Lung (tissue), 12 donors: ENCODE results near the gene ABCA1. TPM values are rescaled to one million over a fixed set of nuclear protein-coding genes. Genes with fewer than 3 reads are reported as not detected.

ENCODE experiments used
- ATAC-seq: fragments of 200-7000 bp; cut with Tn5 transposase; one replicate; pipeline ENCODE4 v1.9.1; 2020; ENCODE audit warnings: moderate number of reproducible peaks; ENCODE audit not compliant: insufficient read depth, low FRiP score
- DNase-seq, 3 donors: peaks; one replicate each; pipeline ENCODE4 v3.0.0-alpha.2; 2013 to 2017
- H3K27ac ChIP-seq, 2 donors: one replicate each; pipeline ENCODE4 v1.5.1; 2013; ENCODE audit warnings: mild to moderate bottlenecking in 2 of 2, moderate library complexity in 2 of 2, control low read depth in 1 of 2, inconsistent platforms in 1 of 2, low read depth in 1 of 2, low read length in 1 of 2
- H3K27me3 ChIP-seq, 3 donors: one replicate each; pipeline ENCODE4 v1.5.1; 2013; ENCODE audit warnings: low read length in 2 of 3; ENCODE audit not compliant: control insufficient read depth in 3 of 3, insufficient read depth in 3 of 3
- H3K36me3 ChIP-seq, 4 donors: one replicate each; pipeline ENCODE4 v1.5.1; 2013; ENCODE audit warnings: low read length in 4 of 4, mild to moderate bottlenecking in 1 of 4, moderate library complexity in 1 of 4; ENCODE audit not compliant: control insufficient read depth in 4 of 4, insufficient read depth in 4 of 4
- H3K4me1 ChIP-seq, 5 donors: one replicate each; pipeline ENCODE4 v1.5.1; 2013; ENCODE audit warnings: low read length in 5 of 5, mild to moderate bottlenecking in 2 of 5, moderate library complexity in 1 of 5; ENCODE audit not compliant: control insufficient read depth in 5 of 5, insufficient read depth in 5 of 5
- H3K4me3 ChIP-seq: one replicate; pipeline ENCODE4 v1.5.1; 2013; ENCODE audit warnings: mild to moderate bottlenecking, control low read depth, moderate library complexity
- H3K9ac ChIP-seq, 2 donors: one replicate each; pipeline ENCODE4 v1.5.1; 2013; ENCODE audit warnings: low read length in 2 of 2, control low read depth in 1 of 2; ENCODE audit not compliant: insufficient read depth in 1 of 2
- H3K9me3 ChIP-seq, 4 donors: one replicate each; pipeline ENCODE4 v1.5.1; 2013; ENCODE audit warnings: low read length in 3 of 4, mild to moderate bottlenecking in 1 of 4, moderate library complexity in 1 of 4; ENCODE audit not compliant: control insufficient read depth in 4 of 4, insufficient read depth in 3 of 4
- WGBS, 2 donors: extraction: QIAGEN DNeasy Blood & Tissue Kit; methylation state at CpG; one replicate each; pipeline ENCODE4 v1.1.7; 2013; 5-methylcytosine and 5-hydroxymethylcytosine counted together
- polyA plus RNA-seq, 2 donors: library from polyadenylated mRNA; stranded (reverse); fragments of 200-250 nt; gene quantifications; one replicate each; pipeline ENCODE4 v1.2.1, GENCODE V29; 2013
- total RNA-seq, 2 donors: library from RNA; depleted of rRNA in 1 of 2; stranded (reverse); fragments of >200 nt in 1 of 2; gene quantifications; one replicate each; pipeline ENCODE4 v1.2.1, GENCODE V29; 2014 to 2021
- TF ChIP-seq, protein P1 (sequence below): IDR thresholded peaks from 2 replicates; pipeline ENCODE4 v1.5.1; 2012; ENCODE audit warnings: mild to moderate bottlenecking; ENCODE audit errors: control extremely low read depth, extremely low read depth
- donor health status: control.
- donor health status: control.
- donor health status: Bipolar disorder and iron deficiency.
- donor health status: healthy.
- donor health status: DM: yes; HTN: yes; CAD: no.

The ABCA1 gene
- total and polyA plus RNA-seq, 4 donors = 5.4 to 140 (median 16.8) TPM

DNA sequence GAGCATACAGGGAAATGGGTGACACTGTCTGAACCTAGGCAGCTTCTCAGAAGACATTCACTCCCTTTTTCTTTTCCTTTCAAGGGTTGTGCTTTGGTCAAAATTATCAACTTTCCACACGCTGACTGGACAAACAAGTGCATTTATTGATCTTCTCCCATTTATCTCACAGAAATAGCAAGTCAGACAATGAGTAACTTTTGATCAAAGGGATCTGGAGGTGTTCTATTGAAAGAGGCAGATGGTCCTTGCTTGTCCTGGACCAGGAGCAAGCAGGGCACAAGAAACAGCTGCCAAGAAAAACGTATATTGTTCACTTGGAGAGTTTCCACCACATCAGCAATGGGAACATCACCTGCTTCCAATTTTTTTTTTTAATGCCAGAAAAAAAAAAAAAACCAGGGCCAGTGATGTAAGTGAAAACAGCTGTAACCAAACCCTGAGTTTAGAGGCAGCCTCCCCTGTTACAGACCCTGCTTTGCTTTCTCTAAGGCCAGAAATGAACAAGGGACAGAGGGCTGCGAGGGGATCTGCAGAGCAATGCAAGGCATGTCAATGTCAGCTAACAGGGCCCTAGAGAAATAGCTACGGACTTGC lies 84.2 kb downstream of the ABCA1 start:
- DNase-seq (no peak), ATAC-seq (no peak)
- H3K4me3 ChIP-seq = no peak overlapping the region
- H3K36me3 ChIP-seq = peaks cover 3 to 13% (median 8%) of the 10 kb centered on the region in 4 donors
- no peaks in the 10 kb centered on the region for H3K4me1 ChIP-seq
- TF ChIP-seq, protein P1, sequence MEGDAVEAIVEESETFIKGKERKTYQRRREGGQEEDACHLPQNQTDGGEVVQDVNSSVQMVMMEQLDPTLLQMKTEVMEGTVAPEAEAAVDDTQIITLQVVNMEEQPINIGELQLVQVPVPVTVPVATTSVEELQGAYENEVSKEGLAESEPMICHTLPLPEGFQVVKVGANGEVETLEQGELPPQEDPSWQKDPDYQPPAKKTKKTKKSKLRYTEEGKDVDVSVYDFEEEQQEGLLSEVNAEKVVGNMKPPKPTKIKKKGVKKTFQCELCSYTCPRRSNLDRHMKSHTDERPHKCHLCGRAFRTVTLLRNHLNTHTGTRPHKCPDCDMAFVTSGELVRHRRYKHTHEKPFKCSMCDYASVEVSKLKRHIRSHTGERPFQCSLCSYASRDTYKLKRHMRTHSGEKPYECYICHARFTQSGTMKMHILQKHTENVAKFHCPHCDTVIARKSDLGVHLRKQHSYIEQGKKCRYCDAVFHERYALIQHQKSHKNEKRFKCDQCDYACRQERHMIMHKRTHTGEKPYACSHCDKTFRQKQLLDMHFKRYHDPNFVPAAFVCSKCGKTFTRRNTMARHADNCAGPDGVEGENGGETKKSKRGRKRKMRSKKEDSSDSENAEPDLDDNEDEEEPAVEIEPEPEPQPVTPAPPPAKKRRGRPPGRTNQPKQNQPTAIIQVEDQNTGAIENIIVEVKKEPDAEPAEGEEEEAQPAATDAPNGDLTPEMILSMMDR = no peak
- no peaks in the 10 kb centered on the region for H3K9me3 ChIP-seq
- no peak overlapping the region for H3K27ac ChIP-seq
- H3K27me3 ChIP-seq = no peaks in the 10 kb centered on the region
- no peak overlapping the region for H3K9ac ChIP-seq
- 83 to 90% methylated on average over 4 of the region's 4 CpGs for WGBS, 2 donors

DNA sequence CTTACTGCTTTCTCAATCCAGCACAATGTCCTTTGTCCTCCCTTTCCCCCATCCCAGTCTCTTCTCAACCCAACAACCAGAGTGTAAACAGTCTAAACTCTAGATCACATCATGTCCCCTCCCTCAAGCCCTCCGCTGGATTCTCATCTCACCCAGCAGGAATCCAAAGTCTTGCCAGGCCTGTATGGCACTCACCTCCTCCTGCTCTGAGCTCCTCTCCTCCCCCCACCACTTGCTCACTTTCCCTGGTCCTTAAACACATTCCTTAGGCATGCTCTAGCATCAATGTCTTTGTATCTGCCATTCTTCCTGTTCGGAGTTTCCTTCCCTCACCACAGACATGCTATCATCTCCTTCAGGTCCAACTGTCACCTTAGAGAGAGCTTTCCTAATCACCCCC lies 85.3 kb downstream of the ABCA1 start:
- WGBS, 2 donors = 83 to 85% methylated on average over 2 of the region's 2 CpGs
- Histone ChIP-seq H3K4me3 (no peak overlapping the region), H3K27me3 (no peaks in the 10 kb centered on the region), H3K36me3 (peaks cover 3 to 12% (median 8%) of the 10 kb centered on the region in 4 donors), H3K9ac (no peak overlapping the region), H3K9me3 (no peaks in the 10 kb centered on the region), H3K27ac (no peak overlapping the region), H3K4me1 (no peaks in the 10 kb centered on the region)
- DNase-seq (no peak), ATAC-seq (no peak)
- TF ChIP-seq, protein P1 = no peak

DNA sequence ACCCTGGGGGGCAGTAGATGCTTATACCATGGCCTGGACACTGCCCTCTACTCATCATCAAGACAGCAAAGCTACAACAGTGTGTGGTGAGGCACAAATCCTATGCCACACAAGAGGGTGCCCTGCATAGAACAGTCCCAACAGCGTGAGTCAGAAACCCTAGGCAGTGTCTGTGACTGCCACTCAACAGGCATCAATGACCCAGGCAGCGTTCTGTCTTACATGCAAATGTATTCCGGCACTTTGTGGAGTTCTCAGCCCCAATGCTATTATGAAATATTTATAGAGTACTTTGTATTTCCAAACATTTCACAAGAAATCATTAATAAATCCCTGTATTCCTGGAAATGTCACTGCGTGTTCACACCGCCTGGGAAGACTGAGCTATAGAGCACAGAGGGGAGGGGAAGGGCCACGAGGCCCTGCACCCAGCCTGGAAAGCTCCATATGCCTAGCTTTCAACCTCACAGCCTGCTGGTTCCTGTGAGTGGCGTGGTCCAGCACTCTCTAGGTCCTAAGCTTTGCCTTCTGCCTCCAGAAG lies 86.3 kb downstream of the ABCA1 start:
- Histone ChIP-seq H3K9ac (no peak overlapping the region), H3K9me3 (no peaks in the 10 kb centered on the region), H3K4me3 (no peak overlapping the region), H3K27ac (no peak overlapping the region), H3K36me3 (peaks cover 7 to 21% (median 9%) of the 10 kb centered on the region in 4 donors), H3K4me1 (peaks cover 0 to 3% (median 0%) of the 10 kb centered on the region in 5 donors), H3K27me3 (no peaks in the 10 kb centered on the region)
- WGBS, 2 donors = 64 to 88% methylated on average over 7 of the region's 7 CpGs
- TF ChIP-seq, protein P1 = no peak
- DNase-seq (peak in 1 of 3 donors; percentile 29), ATAC-seq (peak; percentile 79)
